HepG2 (cell line): ENCODE measurements around the gene CCL17. TPM values are rescaled to one million over a fixed set of nuclear protein-coding genes. Genes with fewer than 3 reads are reported as not detected.

ENCODE experiments used
- CEBPZ ChIP-seq: IDR thresholded peaks from 2 replicates; pipeline ENCODE4 v1.6.1; 2012; ENCODE audit warnings: low read length, improper control_type of control experiment
- CHD4 ChIP-seq: fragments of 200-600 bp; sonication (generic); IDR thresholded peaks from 2 replicates; pipeline ENCODE4 v1.7.0; 2017; ENCODE audit warnings: mild to moderate bottlenecking, low read length, borderline replicate concordance
- CSRNP1 ChIP-seq: sonication (generic); formaldehyde crosslinking; IDR thresholded peaks from 2 replicates; pipeline ENCODE4 v1.8.1; 2023; ENCODE audit warnings: mild to moderate bottlenecking, missing genetic modification reagents
- HES4 ChIP-seq: sonication (generic); formaldehyde crosslinking; IDR thresholded peaks from 2 replicates; pipeline ENCODE4 v1.9.0; 2021; ENCODE audit warnings: mild to moderate bottlenecking, missing genetic modification reagents, borderline replicate concordance
- HMG20A ChIP-seq: IDR thresholded peaks from 2 replicates; pipeline ENCODE4 v1.6.1; 2016; ENCODE audit warnings: borderline replicate concordance
- MED1 ChIP-seq: sonication (generic); formaldehyde crosslinking; IDR thresholded peaks from 2 replicates; pipeline ENCODE4 v1.4.0; 2020; ENCODE audit warnings: missing genetic modification reagents
- MEIS2 ChIP-seq: sonication (generic); formaldehyde crosslinking; IDR thresholded peaks from 2 replicates; pipeline ENCODE4 v1.9.0; 2021; ENCODE audit warnings: mild to moderate bottlenecking, missing genetic modification reagents
- MTERF4 ChIP-seq: sonication (generic); formaldehyde crosslinking; IDR thresholded peaks from 2 replicates; pipeline ENCODE4 v1.8.0; 2023; ENCODE audit warnings: mild to moderate bottlenecking, missing genetic modification reagents
- NCOA2 ChIP-seq: sonication (generic); formaldehyde crosslinking; IDR thresholded peaks from 2 replicates; pipeline ENCODE4 v1.8.0; 2022; ENCODE audit warnings: inconsistent platforms
- NFRKB ChIP-seq: fragments of 450-650 bp; IDR thresholded peaks from 2 replicates; pipeline ENCODE4 v1.6.1; 2017
- PCBP2 ChIP-seq: fragments of 200-400 bp; formaldehyde crosslinking; optimal IDR thresholded peaks from 2 replicates; pipeline ENCODE3; 2018; ENCODE audit warnings: low read length, low read depth; ENCODE audit not compliant: poor library complexity, severe bottlenecking
- SSRP1 ChIP-seq: IDR thresholded peaks from 2 replicates; pipeline ENCODE4 v1.6.1; 2016; ENCODE audit warnings: control low read depth
- SYNCRIP ChIP-seq: fragments of 200-400 bp; formaldehyde crosslinking; IDR thresholded peaks from 2 replicates; pipeline ENCODE4 v1.6.1; 2018; ENCODE audit warnings: mild to moderate bottlenecking, low read depth, low read length; ENCODE audit not compliant: insufficient read depth
- TCF7 ChIP-seq: sonication (generic); IDR thresholded peaks from 2 replicates; pipeline ENCODE4 v1.6.1; 2016; ENCODE audit warnings: antibody characterized with exemption, low read depth
- THAP11 ChIP-seq: IDR thresholded peaks from 2 replicates; pipeline ENCODE4 v1.6.1; 2016; ENCODE audit warnings: missing biosample characterization, missing genetic modification reagents
- ZBTB42 ChIP-seq: sonication (generic); formaldehyde crosslinking; IDR thresholded peaks from 2 replicates; pipeline ENCODE4 v1.5.0; 2020; ENCODE audit warnings: mild to moderate bottlenecking, missing genetic modification reagents
- ZNF280B ChIP-seq: sonication (generic); formaldehyde crosslinking; IDR thresholded peaks from 2 replicates; pipeline ENCODE4 v1.5.0; 2020; ENCODE audit warnings: missing genetic modification reagents, mild to moderate bottlenecking, borderline replicate concordance
- ZNF282 ChIP-seq: fragments of 450-650 bp; IDR thresholded peaks from 2 replicates; pipeline ENCODE4 v1.6.1; 2018; ENCODE audit not compliant: partially characterized antibody
- ZNF383 ChIP-seq: sonication (generic); formaldehyde crosslinking; IDR thresholded peaks from 2 replicates; pipeline ENCODE4 v1.4.0; 2020; ENCODE audit warnings: missing genetic modification reagents, mild to moderate bottlenecking, borderline replicate concordance
- ZNF558 ChIP-seq: sonication (generic); formaldehyde crosslinking; IDR thresholded peaks from 2 replicates; pipeline ENCODE4 v1.9.0; 2022; ENCODE audit warnings: mild to moderate bottlenecking, missing genetic modification reagents, borderline replicate concordance
- ZNF564 ChIP-seq: sonication (generic); formaldehyde crosslinking; IDR thresholded peaks from 2 replicates; pipeline ENCODE4 v1.8.1; 2023; ENCODE audit warnings: mild to moderate bottlenecking, missing genetic modification reagents
- ZNF572 ChIP-seq: sonication (generic); formaldehyde crosslinking; IDR thresholded peaks from 2 replicates; pipeline ENCODE4 v1.5.1; 2020; ENCODE audit warnings: mild to moderate bottlenecking, missing genetic modification reagents
- polyA plus RNA-seq, 8 experiments: library from polyadenylated mRNA; depleted of rRNA in 3 of 8; stranded (reverse) in 7 of 8; unstranded in 1 of 8; fragments of >200 nt; fragmentation: Illumina TruSeq in 4 of 8; extraction: Trizol in 4 of 8; gene quantifications; 2 replicates each; pipeline versions ENCODE4 v1.2.1 to v1.2.3, GENCODE V29; 2011 to 2016; ENCODE audit warnings: low read depth in 4 of 8, missing spikeins in 1 of 8, mixed read lengths in 1 of 8; ENCODE audit not compliant: insufficient read depth in 1 of 8
- total RNA-seq, 5 experiments: library from RNA; depleted of rRNA; stranded (reverse); fragments of >200 nt; fragmentation: Illumina TruSeq; extraction: Trizol; gene quantifications; 2 replicates each; pipeline ENCODE4 v1.2.3, GENCODE V29; 2016; ENCODE audit warnings: low read depth in 1 of 5

CCL17 gene
- total and polyA plus RNA-seq, 2 of the 13 experiments (the other 11 are each of a cell fraction or from before 2014, with no cell fraction given) = not detected

GRCh38 chr16:57447186-57447962 is 42.8 kb downstream of the CCL17 start, which contains the start of the genes CIAPIN1 and COQ9 (continued):
- TF ChIP-seq CEBPZ (no peak), HES4 (CRISPR knock-in tag) (peak; percentile 98), ZNF558 (peak; percentile 90; the same call in 1 of the 2 replicates), HMG20A (CRISPR knock-in tag) (peak; percentile 8; the same call in 1 of the 2 replicates), THAP11 (CRISPR knock-in tag) (peak; percentile 93), ZNF572 (peak; percentile 95), NCOA2 (CRISPR knock-in tag) (peak; percentile 58), SSRP1 (CRISPR knock-in tag) (no peak), ZNF383 (CRISPR knock-in tag) (0 out of 2 replicates have a peak, but pooled peaks have one; percentile 48), CHD4 (no peak), ZNF282 (no peak), MEIS2 (CRISPR knock-in tag) (0 out of 2 replicates have a peak, but pooled peaks have one; percentile 30), ZNF280B (peak; percentile 83), MTERF4 (CRISPR knock-in tag) (peak; percentile 94), ZBTB42 (peak; percentile 97), TCF7 (no peak), NFRKB (peak; percentile 93), SYNCRIP (no peak), CSRNP1 (CRISPR knock-in tag) (peak; percentile 82), ZNF564 (peak; percentile 93; the same call in 1 of the 2 replicates), PCBP2 (no peak), MED1 (CRISPR knock-in tag) (peak; percentile 79)
